Stomach smooth muscle (tissue), 2 donors: ENCODE results near the gene SCAMP2.
A peak's percentile ranks its signal among the peaks of the same experiment; 100 is the strongest.

ENCODE experiments used
- H3K27ac ChIP-seq: one replicate; pipeline ENCODE4 v1.7.0; 2013; ENCODE audit warnings: mild to moderate bottlenecking, low read length, inconsistent platforms
- H3K27me3 ChIP-seq, 2 donors: one replicate each; pipeline ENCODE4 v1.7.0; 2013; ENCODE audit warnings: low read length in 2 of 2; ENCODE audit not compliant: insufficient read depth in 2 of 2, control insufficient read depth in 1 of 2
- H3K36me3 ChIP-seq, 2 donors: one replicate each; pipeline ENCODE4 v1.7.0; 2013; ENCODE audit warnings: low read length in 2 of 2; ENCODE audit not compliant: control insufficient read depth in 2 of 2, insufficient read depth in 2 of 2
- H3K4me1 ChIP-seq: one replicate; pipeline ENCODE4 v1.7.0; 2013; ENCODE audit warnings: low read length; ENCODE audit not compliant: control insufficient read depth, insufficient read depth
- H3K4me3 ChIP-seq, 2 donors: one replicate each; pipeline ENCODE4 v1.7.0; 2013; ENCODE audit warnings: low read length in 2 of 2
- H3K9ac ChIP-seq, 2 donors: one replicate each; pipeline ENCODE4 v1.7.0; 2013; ENCODE audit warnings: low read length in 2 of 2, mild to moderate bottlenecking in 1 of 2
- H3K9me3 ChIP-seq, 2 donors: one replicate each; pipeline ENCODE4 v1.7.0; 2013; ENCODE audit warnings: low read length in 2 of 2; ENCODE audit not compliant: control insufficient read depth in 2 of 2
- donor health status: healthy.
- donor health status: Pancreatic carcinoma.

SCAMP2 gene

GRCh38 chr15:74844319-74845207 lies 28.6 kb downstream of the SCAMP2 start:
- peaks cover 25% of the 10 kb centered on the region for H3K4me1 ChIP-seq
- no peak overlapping the region for H3K4me3 ChIP-seq
- no peak overlapping the region for H3K27ac ChIP-seq
- H3K9me3 ChIP-seq, result no peaks in the 10 kb centered on the region
- peaks cover 13 to 21% of the 10 kb centered on the region in 2 donors for H3K36me3 ChIP-seq
- no peak overlapping the region for H3K9ac ChIP-seq
- no peaks in the 10 kb centered on the region for H3K27me3 ChIP-seq

- H3K27ac ChIP-seq, result peak overlapping the region; percentile 76
- H3K9ac ChIP-seq, result peak overlapping the region; percentile 76 to 85
- peaks cover 11 to 21% of the 10 kb centered on the region in 2 donors for H3K36me3 ChIP-seq
- no peak overlapping the region for H3K4me3 ChIP-seq
- peaks cover 25% of the 10 kb centered on the region for H3K4me1 ChIP-seq
- no peaks in the 10 kb centered on the region for H3K9me3 ChIP-seq
- no peaks in the 10 kb centered on the region for H3K27me3 ChIP-seq
These were observed 29.3 kb downstream of the SCAMP2 start for GRCh38 chr15:74843891-74844299.

GRCh38 chr15:74843445-74843828 lies 29.7 kb downstream of the SCAMP2 start:
- peak overlapping the region; percentile 76 for H3K27ac ChIP-seq
- peaks cover 7 to 20% of the 10 kb centered on the region in 2 donors for H3K36me3 ChIP-seq
- H3K4me1 ChIP-seq, result peaks cover 25% of the 10 kb centered on the region
- no peaks in the 10 kb centered on the region for H3K27me3 ChIP-seq
- H3K9me3 ChIP-seq, result no peaks in the 10 kb centered on the region
- H3K4me3 ChIP-seq, result peak overlapping the region; percentile 68 to 91
- H3K9ac ChIP-seq, result peak overlapping the region; percentile 76 to 85

GRCh38 chr15:74842581-74843444 lies 30.4 kb downstream of the SCAMP2 start, which contains the start of gene ULK3:
Gene ULK3, minus strand, starts transcription at chr15:74843156. Its CDS starts 51 bp downstream, at chr15:74843105.
- H3K9ac ChIP-seq, result peak within 1 kb of the TSS; percentile 81 to 85
- peak within 1 kb of the TSS; percentile 91 to 92 for H3K4me3 ChIP-seq
- peak within 1 kb of the TSS; percentile 76 for H3K27ac ChIP-seq
- H3K27me3 ChIP-seq, result no peaks in the 10 kb centered on the region
- H3K9me3 ChIP-seq, result no peaks in the 10 kb centered on the region
- H3K4me1 ChIP-seq, result peaks cover 25% of the 10 kb centered on the region
- peaks cover 3 to 14% of the 10 kb centered on the region in 2 donors for H3K36me3 ChIP-seq

GRCh38 chr15:74841891-74842373 lies 31.2 kb downstream of the SCAMP2 start:
- peaks cover 0 to 10% of the 10 kb centered on the region in 2 donors for H3K36me3 ChIP-seq

GRCh38 chr15:74840851-74841775 lies 32.1 kb downstream of the SCAMP2 start:
- peaks cover 0 to 10% of the 10 kb centered on the region in 2 donors for H3K36me3 ChIP-seq
- H3K9ac ChIP-seq, result no peak overlapping the region
- H3K4me3 ChIP-seq, result peak overlapping the region in 1 of 2 donors; percentile 3
- peaks cover 25% of the 10 kb centered on the region for H3K4me1 ChIP-seq
- no peaks in the 10 kb centered on the region for H3K9me3 ChIP-seq
- H3K27me3 ChIP-seq, result no peaks in the 10 kb centered on the region
- H3K27ac ChIP-seq, result no peak overlapping the region

More at GRCh38 chr15:74841891-74842373, 31.2 kb downstream of the SCAMP2 start:
- Histone ChIP-seq H3K9ac (peak overlapping the region in 1 of 2 donors; percentile 82), H3K4me3 (peak overlapping the region; percentile 91 to 92), H3K27me3 (no peaks in the 10 kb centered on the region), H3K9me3 (no peaks in the 10 kb centered on the region), H3K27ac (no peak overlapping the region), H3K4me1 (peaks cover 25% of the 10 kb centered on the region)

GRCh38 chr15:74839526-74840395 lies 33.4 kb downstream of the SCAMP2 start:
- Histone ChIP-seq H3K9me3 (no peaks in the 10 kb centered on the region), H3K4me1 (peaks cover 22% of the 10 kb centered on the region), H3K36me3 (peaks cover 0 to 4% of the 10 kb centered on the region in 2 donors), H3K27ac (no peak overlapping the region), H3K27me3 (no peaks in the 10 kb centered on the region), H3K4me3 (no peak overlapping the region), H3K9ac (no peak overlapping the region)

- H3K9ac ChIP-seq, result no peak overlapping the region
- H3K4me1 ChIP-seq, result peaks cover 15% of the 10 kb centered on the region
- no peaks in the 10 kb centered on the region for H3K27me3 ChIP-seq
- H3K36me3 ChIP-seq, result peaks cover 0 to 4% of the 10 kb centered on the region in 2 donors
- no peak overlapping the region for H3K4me3 ChIP-seq
- H3K9me3 ChIP-seq, result no peaks in the 10 kb centered on the region
- H3K27ac ChIP-seq, result no peak overlapping the region
These were observed 34.2 kb downstream of the SCAMP2 start for GRCh38 chr15:74838746-74839525.

- Histone ChIP-seq H3K4me1 (peaks cover 11% of the 10 kb centered on the region), H3K36me3 (peaks cover 0 to 4% of the 10 kb centered on the region in 2 donors)
These were observed 35.0 kb downstream of the SCAMP2 start for GRCh38 chr15:74838137-74838516.

More at GRCh38 chr15:74838137-74838516, 35.0 kb downstream of the SCAMP2 start:
- Histone ChIP-seq H3K27me3 (no peaks in the 10 kb centered on the region), H3K27ac (no peak overlapping the region), H3K4me3 (no peak overlapping the region), H3K9me3 (no peaks in the 10 kb centered on the region), H3K9ac (no peak overlapping the region)
